Measurements from ENCODE around the gene CAVIN3.
A peak's percentile ranks its signal among the peaks of the same experiment; 100 is the strongest.

The CAVIN3 gene

DNA sequence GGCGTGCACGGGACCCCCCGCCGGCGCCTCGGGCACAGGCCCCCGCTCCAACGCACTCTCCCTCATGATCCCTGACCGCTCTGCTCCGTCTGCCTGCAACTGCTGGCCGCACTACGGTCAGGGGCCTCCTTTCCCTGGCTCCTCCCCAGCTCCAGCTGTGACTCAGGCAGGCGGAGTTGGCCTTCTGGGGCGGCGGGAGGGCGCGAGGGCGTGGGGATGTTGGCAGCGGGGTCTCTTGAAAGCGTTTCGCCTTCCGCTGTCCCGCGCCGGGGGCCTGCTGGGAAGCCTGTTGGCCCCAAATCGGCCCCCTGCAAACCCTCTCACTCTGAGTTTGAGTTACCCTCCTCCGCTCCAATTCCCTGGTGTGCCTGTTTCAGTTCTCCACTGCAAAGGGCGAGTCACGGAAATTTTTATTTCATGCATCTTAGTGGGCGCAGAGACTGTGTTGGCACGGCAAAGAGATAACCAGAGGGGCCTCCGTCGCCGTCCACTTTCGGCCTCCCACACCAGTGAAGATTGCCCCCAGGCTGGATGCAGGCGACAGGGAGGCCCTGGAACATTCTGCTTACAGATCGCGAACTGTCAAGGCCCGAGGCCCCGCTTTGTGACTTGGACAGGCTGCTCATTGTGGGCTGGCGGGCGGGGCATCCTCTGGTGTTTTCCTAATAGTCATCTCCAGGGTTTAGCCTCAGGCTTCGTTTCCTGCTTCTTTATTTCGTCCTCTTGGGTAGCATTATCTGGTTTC lies at the start of gene CAVIN3:
CAVIN3 (minus strand) TSS at position 91 of the 745 bp plus-strand sequence; CDS start at position 66, 25 bp downstream.
- DNase-seq: peak; percentile 91

- no peak for DNase-seq
Observed at GRCh38 chr11:6365659-6366058, 45.4 kb upstream of the CAVIN3 start.

DNA sequence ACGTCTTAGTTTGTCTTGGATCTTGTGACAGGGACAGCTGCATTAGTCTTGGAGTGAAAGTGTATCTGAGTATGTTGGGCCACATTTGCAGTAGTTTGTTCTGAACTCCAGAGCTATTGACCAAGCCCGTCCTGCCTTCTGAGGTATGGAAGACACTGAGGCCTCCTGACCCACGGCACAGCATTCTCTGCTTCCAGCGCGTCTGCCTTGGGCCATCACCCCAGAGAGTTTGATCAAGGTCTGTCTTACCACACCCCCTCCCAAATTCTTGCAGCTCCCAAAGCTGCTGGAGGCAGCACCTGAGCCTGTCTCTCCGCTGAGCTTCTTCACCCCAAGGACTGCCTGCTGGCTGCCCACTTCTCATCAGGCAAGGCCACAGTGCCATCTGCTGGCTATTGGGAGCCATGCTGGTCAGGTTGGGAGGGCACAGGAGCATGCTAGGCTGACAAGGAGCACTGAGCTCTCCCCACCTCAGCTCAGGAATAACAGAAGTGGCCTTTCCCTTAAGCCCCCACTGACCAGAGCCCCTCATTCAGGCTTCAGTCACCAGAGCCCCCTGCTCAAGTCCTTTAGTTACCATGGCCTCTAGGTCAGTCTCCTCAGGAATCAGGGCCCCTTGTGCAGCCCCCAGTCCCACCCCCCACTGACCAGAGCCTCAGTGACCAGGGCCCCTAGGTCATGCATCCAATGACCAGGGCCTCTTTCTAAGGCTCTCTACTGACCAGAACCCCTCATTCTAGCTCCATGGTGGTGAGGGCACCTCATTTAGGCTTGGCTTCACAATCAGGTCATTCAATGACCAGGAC lies 42.8 kb upstream of the CAVIN3 start:
- DNase-seq: peak; percentile 83

DNA sequence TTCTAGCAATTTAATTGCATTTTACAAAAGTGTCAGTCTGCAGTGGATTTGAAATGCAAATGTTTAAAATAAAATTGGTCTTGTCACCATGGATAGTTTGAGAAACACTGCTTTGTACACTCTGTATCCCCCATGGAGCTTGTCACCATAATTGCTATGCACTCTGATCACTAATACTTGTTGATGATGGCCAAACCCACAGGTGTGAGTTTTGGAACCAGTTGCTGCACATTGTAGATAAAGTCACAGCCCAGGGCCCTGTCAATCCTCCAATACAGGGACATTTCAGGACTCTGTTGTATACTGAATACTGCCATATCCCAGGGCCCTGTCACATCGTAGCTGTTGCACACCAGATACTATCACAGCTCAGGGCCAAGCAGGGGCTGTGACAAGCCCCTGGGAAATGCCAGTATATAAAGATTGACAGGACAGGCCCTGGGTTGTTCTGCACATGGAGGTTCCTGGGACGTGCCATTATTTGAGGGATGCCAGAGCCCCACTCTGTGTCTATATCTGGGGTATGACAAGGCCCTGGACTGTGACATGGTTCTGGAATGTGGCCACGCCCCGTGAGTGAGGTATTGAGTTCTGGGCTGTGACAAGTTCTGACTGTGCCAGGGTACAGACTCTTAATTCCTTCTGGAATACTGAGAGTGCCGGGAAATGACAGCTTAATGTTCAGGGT lies 42.0 kb upstream of the CAVIN3 start:
- DNase-seq: no peak

- no peak for DNase-seq
Observed at GRCh38 chr11:6360183-6360582, 39.9 kb upstream of the CAVIN3 start.

DNA sequence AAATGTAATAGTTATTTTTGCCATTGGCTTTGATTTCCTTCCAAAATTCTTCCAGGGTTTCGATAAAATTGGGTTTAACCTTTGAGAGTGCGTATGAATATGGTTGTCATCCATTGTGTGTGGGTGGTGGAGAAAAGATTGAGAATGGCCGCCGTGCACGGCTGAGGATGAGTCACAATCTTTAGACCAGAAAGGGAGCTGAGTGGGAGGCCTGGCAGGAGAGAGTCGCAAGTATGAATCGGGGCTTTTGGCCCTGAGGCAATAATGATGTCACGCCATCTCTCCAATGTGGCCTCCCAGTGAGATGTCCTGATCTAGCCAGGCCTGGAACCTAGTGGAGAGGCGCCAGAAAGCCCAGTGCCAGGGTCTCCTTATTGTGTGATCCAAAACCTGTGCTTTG lies 36.9 kb upstream of the CAVIN3 start:
- DNase-seq: peak; percentile 55

- DNase-seq: no peak
Observed at GRCh38 chr11:6356503-6357055, 36.3 kb upstream of the CAVIN3 start.

DNA sequence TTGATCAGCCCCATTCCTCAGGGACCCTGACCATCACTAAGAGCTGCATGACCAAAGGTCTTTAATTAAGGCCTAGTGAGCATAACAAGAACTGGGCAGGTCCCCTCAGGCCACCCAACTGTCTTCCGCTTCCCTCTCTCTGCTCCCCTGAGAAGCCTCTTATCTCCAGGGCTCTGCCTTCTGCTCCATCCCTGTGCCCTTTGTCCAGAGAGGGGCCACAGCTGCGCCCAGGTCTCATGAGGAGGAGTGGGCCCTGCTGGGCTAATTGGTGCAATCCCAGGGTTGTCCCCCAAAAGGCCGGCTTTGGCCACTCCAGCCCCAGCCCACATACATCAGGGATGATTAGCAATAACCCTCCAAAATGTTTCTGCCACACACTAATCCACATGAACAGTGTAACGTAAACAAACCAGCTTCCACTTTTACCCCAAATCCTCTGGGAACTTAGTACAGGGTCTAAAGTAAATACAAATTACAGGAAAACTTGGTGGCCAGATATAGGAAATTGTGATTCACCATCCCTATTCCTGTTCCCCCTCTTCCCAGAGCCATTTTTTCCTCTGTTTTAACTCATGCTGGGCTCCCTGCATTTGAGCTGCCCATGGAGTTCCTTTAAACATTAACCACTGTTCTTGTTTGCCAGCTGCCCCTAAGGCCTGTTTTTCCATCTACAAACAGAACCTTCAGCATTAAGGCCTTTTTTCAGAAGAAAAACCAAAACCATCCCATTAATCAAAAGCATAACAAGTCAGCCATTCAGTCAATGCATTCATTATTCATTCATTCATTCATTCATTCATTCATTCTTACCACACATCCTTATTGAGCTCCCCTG lies 34.6 kb upstream of the CAVIN3 start:
- DNase-seq: no peak

DNA sequence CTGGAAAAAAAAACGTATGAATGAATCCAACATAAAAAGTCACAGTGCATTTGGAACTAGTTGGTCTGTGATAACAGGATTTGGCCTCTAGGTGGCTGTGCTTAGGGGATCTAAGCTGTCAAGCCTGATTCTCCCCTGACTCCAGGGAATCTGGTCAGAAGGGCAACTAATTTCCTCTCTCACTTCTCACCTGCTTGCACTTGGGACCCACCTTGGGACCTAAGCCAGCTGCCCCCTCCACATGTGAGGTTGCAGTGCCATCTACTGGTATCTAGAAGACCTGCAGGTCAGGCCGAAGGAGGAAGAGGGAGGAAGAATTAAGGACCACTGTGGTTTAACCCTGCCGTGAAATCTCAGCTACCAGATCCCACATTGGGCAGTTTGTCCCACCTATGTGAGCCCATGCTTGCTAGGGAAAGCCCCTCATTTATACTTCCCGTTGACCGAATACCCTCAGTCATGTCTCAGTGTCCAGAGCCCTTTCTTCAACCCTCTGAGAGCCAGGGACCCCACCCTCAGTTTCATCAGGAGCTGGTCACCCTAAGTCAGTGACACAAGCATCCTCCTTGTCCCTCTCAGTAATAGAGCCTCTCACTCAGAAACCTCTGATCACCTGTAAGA lies 33.2 kb upstream of the CAVIN3 start:
- peak; percentile 77 for DNase-seq

GRCh38 chr11:6351782-6352382 lies 31.6 kb upstream of the CAVIN3 start:
- DNase-seq: peak; percentile 58

- no peak for DNase-seq
Observed at GRCh38 chr11:6350486-6350885, 30.2 kb upstream of the CAVIN3 start.

GRCh38 chr11:6350043-6350442 lies 29.7 kb upstream of the CAVIN3 start:
- DNase-seq: no peak

DNA sequence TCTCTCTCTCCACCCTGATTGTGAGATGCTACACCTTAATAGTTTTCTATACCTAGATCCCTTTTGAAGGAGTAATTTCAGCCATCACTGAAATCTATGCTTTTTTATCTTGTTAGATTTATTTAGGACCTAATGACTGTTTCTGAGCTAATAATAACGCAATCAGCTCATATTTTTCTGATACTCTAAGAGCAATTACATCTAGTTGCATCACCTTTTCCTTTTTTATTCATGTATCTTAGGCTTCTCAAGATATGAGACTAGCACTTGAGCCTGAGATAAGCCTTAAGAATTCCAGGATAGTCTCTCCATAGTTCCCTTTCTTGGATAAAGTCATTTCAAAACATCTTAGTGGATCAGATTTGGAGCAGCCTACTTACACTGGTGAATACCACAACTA lies 25.1 kb upstream of the CAVIN3 start:
- no peak for DNase-seq

- no peak for DNase-seq
Observed at GRCh38 chr11:6336293-6336692, 16.0 kb upstream of the CAVIN3 start.

- DNase-seq: no peak
Observed at GRCh38 chr11:6334806-6335205, 14.5 kb upstream of the CAVIN3 start.

DNA sequence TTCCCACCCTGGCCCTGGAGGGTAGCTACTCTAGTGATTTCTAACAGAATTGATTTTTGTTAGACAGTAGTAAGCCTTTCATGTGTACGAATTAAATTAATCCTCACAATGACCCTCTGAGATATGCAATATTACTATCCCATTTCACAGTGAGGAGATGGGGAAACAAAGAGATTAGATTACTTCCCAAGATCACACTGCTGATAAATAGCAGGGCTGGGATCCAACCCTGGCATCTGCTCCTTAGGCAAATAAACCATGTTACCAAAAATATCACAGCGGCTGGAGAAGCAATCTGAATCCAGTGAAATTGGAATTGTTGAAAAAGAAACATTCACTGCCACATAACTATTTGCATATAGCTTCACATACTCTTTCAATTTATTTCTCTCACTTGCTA lies 12.8 kb upstream of the CAVIN3 start:
- no peak for DNase-seq

DNA sequence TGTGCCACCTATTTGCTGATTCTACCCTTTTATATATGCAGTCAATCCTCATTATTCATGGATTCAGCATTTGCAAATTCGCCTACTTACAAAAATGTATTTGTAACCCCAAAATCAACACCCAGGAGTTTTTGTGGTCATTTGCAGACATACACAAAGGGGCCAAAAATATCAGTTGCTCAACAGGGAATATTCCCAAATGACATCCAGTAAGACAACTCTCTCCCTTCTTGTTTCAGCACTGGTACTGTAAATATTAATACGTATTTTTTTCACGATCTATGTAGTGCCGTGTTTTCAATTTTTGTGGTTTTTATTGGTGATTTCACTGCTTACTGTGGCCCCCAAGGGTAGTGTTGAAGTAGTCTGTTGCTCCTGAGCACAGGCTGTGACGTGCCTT lies 11.8 kb upstream of the CAVIN3 start:
- DNase-seq: no peak

DNA sequence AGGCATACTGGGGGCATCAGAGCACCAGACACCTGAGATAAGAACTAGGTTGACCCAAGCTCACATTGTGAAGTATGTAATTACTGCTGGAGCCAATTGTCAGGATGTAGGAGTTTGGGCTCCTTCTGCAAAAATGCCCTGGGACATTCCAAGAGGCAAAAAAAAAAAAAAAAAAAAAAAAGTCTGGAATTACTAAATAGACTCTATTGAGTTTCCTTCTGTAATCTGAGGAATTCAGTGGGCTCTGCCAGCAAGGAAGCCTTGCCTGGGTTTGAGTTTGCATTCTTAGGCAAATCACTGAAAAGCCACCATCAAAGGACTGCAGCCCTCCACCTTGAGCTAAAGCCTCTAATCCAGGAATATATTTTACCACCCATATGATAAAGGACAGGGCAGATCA lies 8.0 kb upstream of the CAVIN3 start:
- no peak for DNase-seq

- DNase-seq: no peak
Observed at GRCh38 chr11:6327806-6328205, 7.5 kb upstream of the CAVIN3 start.

DNA sequence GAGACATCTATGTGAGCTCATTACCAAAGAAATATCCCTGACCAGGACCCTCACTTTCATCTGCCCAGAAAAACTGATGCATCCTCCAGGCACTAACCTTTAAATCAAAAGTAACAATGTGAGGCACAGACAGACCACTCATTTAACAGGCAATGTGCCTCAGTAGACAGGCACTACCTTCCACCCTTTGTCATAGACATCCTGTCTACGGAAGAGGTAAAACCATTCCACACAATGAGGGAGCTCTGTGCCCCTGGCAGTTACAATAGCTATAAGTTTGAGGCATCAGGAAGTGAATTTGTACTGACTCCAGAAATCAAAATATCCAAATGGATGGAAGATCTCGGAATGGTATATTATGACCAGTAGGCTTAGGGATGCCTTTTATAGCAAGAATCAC lies 6.7 kb upstream of the CAVIN3 start:
- DNase-seq: no peak

- no peak for DNase-seq
Observed at GRCh38 chr11:6326303-6326702, 6.0 kb upstream of the CAVIN3 start.
